GM19023 (cell line): Measurements from ENCODE around the gene PRKCZ.
"Not testable (repeated sequence)": the region's sequence is repeated elsewhere in the genome, so short reads cannot be mapped to it uniquely, and the experiment has no call there.

ENCODE experiments used
- ATAC-seq: cut with Tn5 transposase; IDR thresholded peaks from one replicate; pipeline ENCODE4 v1.9.1; 2021; ENCODE audit warnings: mild to moderate bottlenecking, moderate library complexity; ENCODE audit not compliant: unreplicated experiment

Gene PRKCZ

DNA sequence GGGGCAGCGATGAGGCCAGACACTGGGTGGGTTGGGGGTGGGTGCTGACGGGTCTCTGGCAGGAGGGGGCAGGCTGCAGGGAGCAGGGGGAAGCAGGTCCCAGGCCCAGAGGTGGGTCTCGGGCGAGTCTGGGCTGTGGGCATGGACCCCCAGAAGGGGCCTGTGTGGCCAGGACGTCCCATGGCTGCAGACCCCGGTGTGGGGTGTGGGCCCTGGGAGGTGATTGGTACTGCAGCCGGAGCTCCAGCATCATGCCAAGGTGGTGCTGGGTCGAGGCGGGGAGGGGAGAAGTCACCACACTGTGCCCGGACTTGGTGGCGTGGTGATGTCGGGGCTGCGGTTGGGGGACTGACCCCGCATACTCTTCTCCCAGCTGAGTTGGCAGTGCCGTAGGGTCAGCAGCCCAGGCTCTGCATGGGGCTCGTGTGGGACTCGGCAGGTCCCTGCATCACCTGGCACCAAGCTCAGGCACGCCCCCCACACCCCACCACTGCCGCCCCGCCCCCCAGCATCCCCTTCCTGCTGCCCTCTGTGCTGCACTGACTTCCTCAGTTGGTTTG is 31.2 kb downstream of the PRKCZ start:
- no peak for ATAC-seq

DNA sequence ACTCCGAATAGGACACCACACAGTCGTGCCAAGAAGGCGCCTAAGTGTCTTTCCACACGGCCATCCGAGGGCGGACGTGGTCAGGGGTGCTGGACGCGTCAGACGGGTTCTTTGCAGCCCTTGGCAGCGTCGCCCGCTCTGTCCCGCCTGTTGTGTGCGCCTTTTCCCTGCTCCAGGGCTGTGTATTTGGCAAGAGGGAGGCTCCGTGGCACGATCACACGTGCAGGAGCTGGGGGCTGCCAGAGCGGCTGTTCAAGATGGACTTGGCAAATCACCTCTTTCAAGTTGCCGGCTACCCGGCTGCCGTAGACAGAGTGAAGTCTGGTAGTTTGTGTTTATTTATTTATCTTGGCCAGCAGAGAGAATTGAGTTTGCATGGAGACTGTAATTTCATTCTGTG is 31.9 kb downstream of the PRKCZ start:
- no peak for ATAC-seq

DNA sequence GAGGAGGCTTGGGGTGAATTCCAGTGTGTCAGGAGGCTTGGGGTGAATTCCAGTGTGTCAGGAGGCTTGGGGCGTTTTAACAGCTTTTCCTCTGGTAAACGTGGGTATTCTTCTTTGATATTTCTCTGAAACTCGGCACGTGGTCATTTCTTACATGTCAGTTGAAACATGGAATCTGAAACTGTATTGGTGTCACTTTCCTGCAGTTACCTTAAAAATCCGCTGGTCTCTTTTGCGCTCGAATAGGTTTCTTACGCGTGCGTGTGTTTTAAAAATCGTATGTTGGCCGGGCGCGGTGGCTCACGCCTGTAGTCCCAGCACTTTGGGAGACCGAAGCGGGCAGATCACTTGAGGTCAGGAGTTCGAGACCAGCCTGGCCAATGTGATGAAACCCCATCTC is 33.5 kb downstream of the PRKCZ start:
- ATAC-seq: no peak

- ATAC-seq: no peak
Measured at GRCh38 chr1:2084306-2084705, 34.1 kb downstream of the PRKCZ start.

GRCh38 chr1:2085080-2085479 is 34.9 kb downstream of the PRKCZ start:
- no peak for ATAC-seq

GRCh38 chr1:2086446-2087078 is 36.4 kb downstream of the PRKCZ start:
- ATAC-seq: no peak

GRCh38 chr1:2087766-2088165 is 37.6 kb downstream of the PRKCZ start:
- ATAC-seq: no peak

GRCh38 chr1:2088458-2088857 is 38.2 kb downstream of the PRKCZ start:
- no peak for ATAC-seq

DNA sequence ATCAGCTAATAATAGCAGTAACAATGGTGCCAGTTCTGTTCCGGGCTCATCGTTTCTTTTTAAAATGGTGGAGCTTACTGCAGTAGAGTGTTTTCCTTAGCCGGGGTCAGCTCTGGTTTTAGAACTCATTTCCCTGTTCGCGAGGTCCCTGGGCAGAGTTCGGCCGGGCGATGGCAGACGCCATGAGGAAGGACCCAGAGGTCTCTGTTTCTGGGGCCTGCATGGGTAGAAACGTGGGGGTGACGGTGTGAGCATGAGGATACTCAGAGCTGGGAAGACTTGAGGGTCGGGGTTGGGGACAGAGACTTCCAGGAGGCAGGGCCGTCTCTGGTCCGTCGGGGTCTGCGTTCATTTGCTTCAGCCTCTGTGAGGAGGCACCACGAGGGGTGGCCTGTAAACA is 38.8 kb downstream of the PRKCZ start:
- ATAC-seq: no peak

GRCh38 chr1:2090216-2090890 is 40.1 kb downstream of the PRKCZ start:
- no peak for ATAC-seq

- no peak for ATAC-seq
Measured at GRCh38 chr1:2091611-2092604, 41.7 kb downstream of the PRKCZ start.

- no peak for ATAC-seq
Measured at GRCh38 chr1:2093055-2093454, 42.8 kb downstream of the PRKCZ start.

- no peak for ATAC-seq
Measured at GRCh38 chr1:2093636-2094035, 43.4 kb downstream of the PRKCZ start.

DNA sequence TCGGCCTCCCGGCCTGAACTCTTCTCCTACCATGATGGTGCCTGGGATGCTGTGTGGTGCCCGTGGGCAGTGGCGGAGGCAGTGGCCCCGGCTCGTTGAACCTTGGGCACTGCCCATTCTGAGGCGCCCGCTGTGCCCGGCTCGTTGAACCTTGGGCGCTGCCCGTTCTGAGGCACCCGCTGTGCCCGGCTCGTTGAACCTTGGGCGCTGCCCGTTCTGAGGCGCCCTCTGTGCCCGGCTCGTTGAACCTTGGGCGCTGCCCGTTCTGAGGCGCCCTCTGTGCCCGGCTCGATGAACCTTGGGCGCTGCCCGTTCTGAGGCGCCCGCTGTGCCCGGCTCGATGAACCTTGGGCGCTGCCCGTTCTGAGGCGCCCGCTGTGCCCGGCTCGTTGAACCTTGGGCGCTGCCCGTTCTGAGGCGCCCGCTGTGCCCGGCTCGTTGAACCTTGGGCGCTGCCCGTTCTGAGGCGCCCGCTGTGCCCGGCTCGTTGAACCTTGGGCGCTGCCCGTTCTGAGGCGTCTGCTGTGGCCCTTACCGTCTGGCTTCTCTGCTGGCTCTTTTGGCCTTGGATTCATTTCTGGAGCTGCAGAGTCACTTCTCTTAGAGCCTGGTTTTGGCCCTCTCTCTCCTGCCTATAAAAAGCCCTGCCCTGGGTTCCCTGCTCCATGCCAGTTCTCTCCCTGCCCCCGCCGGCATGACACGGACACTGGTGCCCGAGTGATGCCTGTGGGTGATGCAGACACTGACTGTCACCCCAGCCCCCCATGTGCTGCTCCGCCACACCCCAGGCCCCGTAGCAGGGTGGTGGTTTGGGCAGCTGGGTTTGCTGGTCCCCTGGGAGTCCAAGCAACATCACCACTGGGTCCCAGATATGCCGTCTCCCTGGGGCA is 44.3 kb downstream of the PRKCZ start:
- ATAC-seq: not testable (repeated sequence)

DNA sequence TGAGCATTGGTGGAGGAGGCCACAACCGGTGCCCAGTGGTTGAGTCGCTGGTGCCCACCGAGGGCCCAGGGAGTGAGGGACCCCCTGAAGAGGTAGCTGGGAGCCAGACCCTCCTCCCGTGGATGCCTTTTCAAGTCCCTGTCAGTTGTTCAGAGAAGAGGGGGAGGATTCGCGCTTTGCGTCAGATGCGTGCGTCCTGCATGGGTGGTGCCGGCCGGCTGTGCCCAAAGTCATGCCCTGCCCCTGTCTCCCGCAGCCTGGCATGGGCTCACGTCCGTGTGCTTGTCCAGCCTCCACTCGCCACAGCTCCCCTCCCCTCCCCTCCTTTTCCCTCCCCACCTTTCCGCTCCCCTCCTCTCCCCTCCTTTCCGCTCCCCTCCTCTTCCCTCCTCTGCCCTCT is 45.2 kb downstream of the PRKCZ start:
- ATAC-seq: no peak

- no peak for ATAC-seq
Measured at GRCh38 chr1:2095981-2096736, 45.9 kb downstream of the PRKCZ start.

GRCh38 chr1:2097386-2098300 is 47.4 kb downstream of the PRKCZ start:
- ATAC-seq: no peak

GRCh38 chr1:2098301-2098698 is 48.1 kb downstream of the PRKCZ start:
- no peak for ATAC-seq
